NCI-H2171 (cell line): ENCODE results near the gene ADAMTSL1.

Source experiments
- DNase-seq: peaks from one replicate; lab custom pipeline; 2025; lab: John Stamatoyannopoulos, UW

The ADAMTSL1 gene

GRCh38 chr9:18775241-18775640 is 301.3 kb downstream of the ADAMTSL1 start:
- DNase-seq: no peak

- DNase-seq: no peak
These were observed 302.0 kb downstream of the ADAMTSL1 start for GRCh38 chr9:18775930-18776329.

GRCh38 chr9:18776836-18777820 is 303.2 kb downstream of the ADAMTSL1 start:
- no peak for DNase-seq

GRCh38 chr9:18778147-18778546 is 304.2 kb downstream of the ADAMTSL1 start:
- no peak for DNase-seq

GRCh38 chr9:18778846-18779245 is 304.9 kb downstream of the ADAMTSL1 start:
- DNase-seq: no peak

GRCh38 chr9:18783909-18784308 is 310.0 kb downstream of the ADAMTSL1 start:
- no peak for DNase-seq

GRCh38 chr9:18785604-18786003 is 311.7 kb downstream of the ADAMTSL1 start:
- no peak for DNase-seq

GRCh38 chr9:18786196-18786595 is 312.2 kb downstream of the ADAMTSL1 start:
- no peak for DNase-seq

- DNase-seq: no peak
These were observed 313.1 kb downstream of the ADAMTSL1 start for GRCh38 chr9:18786911-18787650.

GRCh38 chr9:18788256-18788655 is 314.3 kb downstream of the ADAMTSL1 start:
- DNase-seq: no peak

- DNase-seq: no peak
These were observed 317.1 kb downstream of the ADAMTSL1 start for GRCh38 chr9:18791074-18791473.

- no peak for DNase-seq
These were observed 319.2 kb downstream of the ADAMTSL1 start for GRCh38 chr9:18793122-18793521.

- DNase-seq: no peak
These were observed 322.2 kb downstream of the ADAMTSL1 start for GRCh38 chr9:18795947-18796671.

GRCh38 chr9:18796696-18797270 is 322.8 kb downstream of the ADAMTSL1 start:
- no peak for DNase-seq

- no peak for DNase-seq
These were observed 324.2 kb downstream of the ADAMTSL1 start for GRCh38 chr9:18798106-18798505.

- DNase-seq: no peak
These were observed 324.7 kb downstream of the ADAMTSL1 start for GRCh38 chr9:18798508-18799290.

GRCh38 chr9:18799428-18799827 is 325.5 kb downstream of the ADAMTSL1 start:
- DNase-seq: no peak

GRCh38 chr9:18800579-18800978 is 326.6 kb downstream of the ADAMTSL1 start:
- no peak for DNase-seq

GRCh38 chr9:18805386-18805785 is 331.4 kb downstream of the ADAMTSL1 start:
- no peak for DNase-seq

- DNase-seq: no peak
These were observed 332.5 kb downstream of the ADAMTSL1 start for GRCh38 chr9:18806232-18807080.
